Natural killer cell (primary cell): ENCODE data around the gene EPN3. TPM values are rescaled to one million over a fixed set of nuclear protein-coding genes. Genes with fewer than 3 reads are reported as not detected.
A peak's percentile ranks its signal among the peaks of the same experiment; 100 is the strongest.

ENCODE experiments used
- ATAC-seq, 3 donors: fragments of 150-1000 bp in 2 of 3; fragments of 200-7000 bp in 1 of 3; cut with Tn5 transposase; 1 replicate in 1 of 3; 2 replicates in 2 of 3; pipeline ENCODE4 v1.10.0; 2021; ENCODE audit warnings: mild to moderate bottlenecking in 2 of 3, moderate library complexity in 2 of 3
- DNase-seq, 2 donors: peaks; one replicate each; pipeline versions ENCODE4 v3.0.0 to v3.0.0-alpha.2; 2013 to 2021; ENCODE audit warnings: mixed read lengths in 1 of 2
- H3K27ac ChIP-seq: one replicate; pipeline ENCODE4 v1.5.1; 2013; ENCODE audit warnings: mild to moderate bottlenecking, low read length
- H3K27me3 ChIP-seq: one replicate; pipeline ENCODE4 v1.6.1; 2013; ENCODE audit warnings: low read length; ENCODE audit not compliant: control insufficient read depth, insufficient read depth
- H3K36me3 ChIP-seq: one replicate; pipeline ENCODE4 v1.6.1; 2013; ENCODE audit warnings: low read length; ENCODE audit not compliant: control insufficient read depth, insufficient read depth
- H3K4me1 ChIP-seq: one replicate; pipeline ENCODE4 v1.6.1; 2013; ENCODE audit warnings: low read length; ENCODE audit not compliant: control insufficient read depth, insufficient read depth
- H3K4me3 ChIP-seq: one replicate; pipeline ENCODE4 v1.5.1; 2013; ENCODE audit warnings: low read length
- H3K9me3 ChIP-seq: one replicate; pipeline ENCODE4 v1.6.1; 2013; ENCODE audit warnings: low read length; ENCODE audit not compliant: control insufficient read depth, insufficient read depth
- H3K27ac Mint-ChIP-seq, 2 donors: one replicate each; pipeline ENCODE4 v1.8.0; 2022; ENCODE audit warnings: mild to moderate bottlenecking in 2 of 2, mixed read lengths in 2 of 2, moderate library complexity in 1 of 2
- H3K27me3 Mint-ChIP-seq, 2 donors: one replicate each; pipeline ENCODE4 v1.8.0; 2022; ENCODE audit warnings: low read depth in 2 of 2, mixed read lengths in 2 of 2
- H3K36me3 Mint-ChIP-seq: one replicate; pipeline ENCODE4 v1.8.0; 2022; ENCODE audit warnings: mixed read lengths
- H3K4me1 Mint-ChIP-seq, 2 donors: one replicate each; pipeline ENCODE4 v1.8.0; 2022; ENCODE audit warnings: mixed read lengths in 2 of 2
- H3K4me3 Mint-ChIP-seq: one replicate; pipeline ENCODE4 v1.8.0; 2022; ENCODE audit warnings: mild to moderate bottlenecking, moderate library complexity, mixed read lengths
- H3K9me3 Mint-ChIP-seq, 2 donors: one replicate each; pipeline ENCODE4 v1.8.0; 2022; ENCODE audit warnings: mixed read lengths in 2 of 2
- CTCF ChIP-seq: fragments of 200-600 bp; IDR thresholded peaks from one replicate; pipeline ENCODE4 v1.8.0; 2022; ENCODE audit warnings: antibody characterized with exemption
- WGBS: methylation state at CpG from one replicate; pipeline ENCODE4 v1.1.7; 2013; ENCODE audit warnings: missing lambda C conversion rate; ENCODE audit not compliant: insufficient coverage; 5-methylcytosine and 5-hydroxymethylcytosine counted together
- intact Hi-C: fragments of 100-400 bp; cut with micrococcal nuclease; formaldehyde crosslinking; loops from one replicate; pipeline ENCODE4 v1.14.2; 2022
- total RNA-seq, 4 donors: library from RNA; stranded (reverse); fragments of 120-200 nt in 1 of 4; gene quantifications; one replicate each; pipeline versions ENCODE4 v1.2.3 to v1.2.4, GENCODE V29; 2013 to 2022

The EPN3 gene
- total RNA-seq, 3 donors from 2014 or later (not counting 1 experiment from before 2014, with no cell fraction given): not detected

- intact Hi-C loops: no loop called here
- H3K9me3 ChIP-seq: no peaks in the 10 kb centered on the region
- H3K4me3 Mint-ChIP-seq: peak overlapping the region; percentile 66
- no peak for TF ChIP-seq CTCF
- no peak overlapping the region for H3K4me3 ChIP-seq
- H3K27me3 ChIP-seq: no peaks in the 10 kb centered on the region
- ATAC-seq: no peak
- peaks cover 0 to 21% of the 10 kb centered on the region in 2 donors for H3K27me3 Mint-ChIP-seq
- no peaks in the 10 kb centered on the region for H3K36me3 Mint-ChIP-seq
- peaks cover 13 to 20% of the 10 kb centered on the region in 2 donors for H3K4me1 Mint-ChIP-seq
- DNase-seq: no peak
- H3K4me1 ChIP-seq: peaks cover 13% of the 10 kb centered on the region
- WGBS: 97% methylated on average over 6 of the region's 7 CpGs
- H3K36me3 ChIP-seq: no peaks in the 10 kb centered on the region
- H3K27ac ChIP-seq: no peak overlapping the region
- H3K9me3 Mint-ChIP-seq: no peaks in the 10 kb centered on the region
- H3K27ac Mint-ChIP-seq: peak overlapping the region in 1 of 2 donors; percentile 75
Observed at GRCh38 chr17:50506298-50506697, 26.2 kb upstream of the EPN3 start.

- no peak for TF ChIP-seq CTCF
- Histone ChIP-seq H3K27me3 (no peaks in the 10 kb centered on the region), H3K4me1 (peaks cover 13% of the 10 kb centered on the region), H3K9me3 (no peaks in the 10 kb centered on the region), H3K27ac (peak within 1 kb of the TSS; percentile 82), H3K4me3 (peak within 1 kb of the TSS; percentile 55), H3K36me3 (no peaks in the 10 kb centered on the region)
- DNase-seq (peak; percentile 64 to 88), ATAC-seq (peak; percentile 85 to 92 (median 91))
- Mint-ChIP-seq H3K27me3 (peaks cover 0 to 26% of the 10 kb centered on the region in 2 donors), H3K27ac (peak within 1 kb of the TSS; percentile 82 to 94), H3K36me3 (no peaks in the 10 kb centered on the region), H3K9me3 (no peaks in the 10 kb centered on the region), H3K4me3 (peak within 1 kb of the TSS; percentile 96), H3K4me1 (peaks cover 13 to 20% of the 10 kb centered on the region in 2 donors)
- intact Hi-C loops: no loop called here
- 9% methylated on average over 63 of the region's 66 CpGs for WGBS
Observed at GRCh38 chr17:50507871-50508572, 24.5 kb upstream of the EPN3 start, which contains the start of gene MYCBPAP. TSS of gene MYCBPAP (plus strand) at chr17:50508439. CDS start at chr17:50508675, 236 bp downstream.

GRCh38 chr17:50508573-50509460, 23.7 kb upstream of the EPN3 start:
- H3K4me3 Mint-ChIP-seq: peak overlapping the region; percentile 96
- H3K4me3 ChIP-seq: peak overlapping the region; percentile 55
- intact Hi-C loops: no loop called here
- peak overlapping the region; percentile 82 to 94 for H3K27ac Mint-ChIP-seq
- no peaks in the 10 kb centered on the region for H3K9me3 ChIP-seq
- TF ChIP-seq CTCF: no peak
- H3K27ac ChIP-seq: peak overlapping the region; percentile 62
- H3K27me3 Mint-ChIP-seq: peaks cover 0 to 21% of the 10 kb centered on the region in 2 donors
- no peak for ATAC-seq
- no peaks in the 10 kb centered on the region for H3K27me3 ChIP-seq
- H3K36me3 Mint-ChIP-seq: no peaks in the 10 kb centered on the region
- H3K36me3 ChIP-seq: no peaks in the 10 kb centered on the region
- 30% methylated on average over 32 of the region's 32 CpGs for WGBS
- no peaks in the 10 kb centered on the region for H3K9me3 Mint-ChIP-seq
- no peak for DNase-seq
- H3K4me1 ChIP-seq: peaks cover 13% of the 10 kb centered on the region
- H3K4me1 Mint-ChIP-seq: peaks cover 9 to 20% of the 10 kb centered on the region in 2 donors
